Dermis microvascular lymphatic vessel endothelial cell (primary cell): ENCODE measurements around the gene ARSJ. TPM values are rescaled to one million over a fixed set of nuclear protein-coding genes. Genes with fewer than 3 reads are reported as not detected.
"Not testable (repeated sequence)": the region's sequence is repeated elsewhere in the genome, so short reads cannot be mapped to it uniquely, and the experiment has no call there.

ENCODE experiments used
- DNase-seq, 2 donors: peaks; one replicate each; pipeline versions ENCODE4 v3.0.0 to v3.0.0-alpha.2; 2010; ENCODE audit warnings: low read depth in 2 of 2
- total RNA-seq: library from RNA; depleted of rRNA; stranded (reverse); fragments of >200 nt; gene quantifications from 2 replicates; pipeline ENCODE4 v1.2.1, GENCODE V29; 2014

The ARSJ gene
- total RNA-seq, 1 donor from 2014 or later, result 15.3 TPM

GRCh38 chr4:113958766-113959538, 20.5 kb downstream of the ARSJ start:
- DNase-seq, result peak; percentile 78 to 94

DNA sequence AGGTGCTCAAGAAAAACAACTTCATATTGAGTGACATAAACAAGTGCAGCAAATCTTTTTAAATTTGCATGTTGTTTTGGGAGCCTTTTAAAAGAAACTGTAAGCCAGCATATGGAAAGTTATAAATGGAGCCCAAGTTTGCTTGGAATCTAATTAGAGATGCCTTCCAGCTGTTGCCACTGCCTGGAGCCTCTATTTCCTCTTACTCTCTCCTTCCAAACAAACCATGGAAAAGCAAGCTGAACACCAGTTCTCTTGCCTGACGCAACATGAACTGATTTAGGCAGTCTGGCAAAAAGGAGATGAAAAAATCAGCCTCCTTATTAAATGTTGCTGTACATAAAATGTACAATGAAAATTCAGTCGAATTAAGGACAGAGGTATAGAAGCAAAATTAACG, 21.5 kb downstream of the ARSJ start:
- no peak for DNase-seq

- DNase-seq, result no peak
Measured at GRCh38 chr4:113955948-113956347, 23.5 kb downstream of the ARSJ start.

DNA sequence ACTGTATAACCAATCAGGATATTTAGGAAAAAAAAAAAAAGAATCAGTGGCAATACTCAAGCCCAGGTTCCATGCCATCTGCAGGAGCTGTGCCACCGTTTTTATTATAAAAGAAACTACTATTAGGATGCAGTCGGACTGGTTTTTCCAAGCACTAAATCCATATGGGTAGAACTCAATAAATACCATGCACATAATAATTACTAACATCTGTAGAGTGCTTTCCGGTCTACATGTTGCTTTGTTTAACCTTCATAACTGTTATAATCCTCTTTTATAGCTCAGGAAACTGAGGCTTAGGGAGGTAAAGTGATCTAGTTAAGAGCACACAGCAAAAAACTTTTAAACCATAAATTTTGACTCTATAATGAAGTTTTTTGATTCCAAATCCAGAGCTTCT, 24.0 kb downstream of the ARSJ start:
- DNase-seq, result no peak

- no peak for DNase-seq
Measured at GRCh38 chr4:113953888-113954287, 25.6 kb downstream of the ARSJ start.

- DNase-seq, result peak; percentile 66 to 80
Measured at GRCh38 chr4:113952452-113953029, 26.9 kb downstream of the ARSJ start.

GRCh38 chr4:113951263-113951662, 28.2 kb downstream of the ARSJ start:
- DNase-seq, result no peak

DNA sequence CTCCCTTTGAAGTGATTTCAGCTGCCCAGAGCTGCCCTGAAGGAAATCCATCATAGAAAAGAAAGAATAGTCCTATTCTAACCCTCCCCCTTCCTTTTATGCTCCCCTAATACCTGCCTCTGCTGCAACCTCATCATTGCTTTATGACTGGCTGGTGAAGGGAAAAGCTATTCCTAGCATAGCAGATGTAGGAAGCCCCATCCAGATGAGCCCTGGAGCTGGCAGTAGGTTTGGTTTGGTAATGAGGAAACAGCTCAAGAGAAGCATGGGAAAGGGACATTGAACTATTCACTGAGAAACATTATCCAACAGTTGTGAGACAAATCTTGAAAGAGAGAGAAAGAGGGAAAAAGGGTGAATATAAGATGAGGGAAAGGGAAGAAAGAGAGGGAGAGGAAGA, 29.2 kb downstream of the ARSJ start:
- no peak for DNase-seq

DNA sequence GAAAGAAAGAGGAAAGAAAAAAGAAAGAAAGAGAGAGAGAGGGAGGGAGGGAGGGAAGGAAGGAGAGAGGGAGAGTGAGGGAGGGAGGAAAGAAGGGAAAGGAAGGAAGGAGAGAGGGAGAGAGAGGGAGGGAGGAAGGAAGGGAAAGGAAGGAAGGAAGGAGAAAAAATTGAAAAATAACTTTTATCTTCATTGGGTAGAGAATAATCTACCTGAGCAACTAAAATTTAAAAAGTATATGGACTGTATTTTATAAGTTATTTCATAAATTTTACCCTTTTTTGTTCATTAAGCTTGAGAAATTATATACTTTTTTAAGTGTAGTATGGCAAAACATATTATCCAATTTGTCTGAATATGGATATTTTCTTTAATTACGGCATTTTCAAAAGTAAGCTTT, 32.0 kb downstream of the ARSJ start:
- no peak for DNase-seq

GRCh38 chr4:113945906-113946305, 33.5 kb downstream of the ARSJ start:
- DNase-seq, result no peak

DNA sequence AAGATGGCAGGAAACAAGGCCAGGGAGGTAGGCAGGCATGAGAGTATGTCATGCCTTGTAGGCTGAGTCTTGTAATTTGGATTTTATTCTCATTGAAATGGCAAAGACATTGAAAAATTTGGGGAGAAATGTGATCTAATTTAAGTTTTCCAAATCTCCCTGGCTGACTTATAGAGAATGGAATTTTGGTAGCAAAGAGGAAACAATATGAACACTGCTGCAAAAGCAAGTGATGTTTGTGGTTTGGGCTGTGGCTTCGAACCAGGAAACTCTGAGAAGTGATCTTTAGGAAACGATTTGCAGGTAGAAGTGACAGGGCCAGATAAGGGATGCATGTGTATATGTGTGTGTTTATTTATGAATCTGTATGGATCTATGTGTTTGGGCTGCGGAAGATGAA, 35.6 kb downstream of the ARSJ start:
- peak in 1 of 2 donors; percentile 14 for DNase-seq

DNA sequence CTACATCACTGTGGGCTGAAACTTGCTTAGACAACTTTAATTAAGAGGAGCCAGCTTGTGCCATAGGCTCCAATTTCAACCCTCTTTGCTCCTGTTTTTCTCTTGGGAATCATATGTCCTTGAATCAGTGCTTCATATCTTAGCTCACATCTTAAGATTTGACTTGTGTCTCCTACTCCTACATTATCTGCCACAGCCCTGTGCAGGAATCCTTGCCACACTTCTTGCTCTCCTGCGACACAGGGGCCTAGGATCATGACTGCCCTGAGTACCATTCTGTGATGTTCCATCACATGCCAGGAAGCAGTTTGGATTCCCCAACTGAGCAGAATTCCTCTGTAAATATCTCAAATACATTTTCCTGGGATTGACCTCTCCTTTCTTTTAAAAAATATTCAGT, 36.4 kb downstream of the ARSJ start:
- no peak for DNase-seq

DNA sequence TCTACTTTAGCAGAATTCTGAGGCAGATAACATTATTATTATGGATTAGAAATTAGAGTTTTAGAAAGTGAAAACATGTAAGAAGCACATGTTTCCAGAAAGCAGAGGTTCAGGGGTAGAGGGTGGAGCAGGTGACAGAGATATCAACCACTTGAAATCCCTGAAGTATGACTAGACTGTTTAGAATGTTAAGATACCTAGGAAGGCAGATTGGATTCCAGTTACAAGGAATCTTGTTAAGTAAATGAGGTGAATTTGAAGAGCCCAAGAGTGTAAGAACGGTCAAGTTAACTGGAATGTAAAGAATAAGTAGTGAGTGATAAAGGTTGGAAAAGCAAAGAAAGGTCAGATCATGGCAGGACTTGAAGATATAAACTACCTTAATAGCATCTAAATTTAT, 37.6 kb downstream of the ARSJ start:
- DNase-seq, result no peak

GRCh38 chr4:113940103-113940502, 39.3 kb downstream of the ARSJ start:
- not testable (repeated sequence) for DNase-seq

- DNase-seq, result no peak
Measured at GRCh38 chr4:113935190-113935589, 44.3 kb downstream of the ARSJ start.

DNA sequence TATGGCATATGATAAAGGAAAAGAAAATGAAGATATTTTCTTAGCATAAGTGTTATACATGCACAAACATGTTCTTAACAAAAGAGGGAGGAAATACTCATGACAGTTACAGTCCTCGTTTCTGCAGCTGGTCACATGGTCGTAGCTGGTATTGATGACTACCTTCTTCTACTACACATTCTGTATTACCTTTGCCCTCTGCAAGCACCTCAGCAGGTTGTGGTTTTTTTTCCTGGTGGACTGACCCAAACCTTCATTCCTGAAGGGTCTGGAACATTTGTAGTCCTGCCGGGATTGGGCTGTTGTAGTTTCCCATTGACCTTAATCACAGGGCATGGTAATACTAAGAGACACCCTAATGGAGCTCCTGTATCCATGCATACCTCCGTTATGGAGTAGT, 54.7 kb downstream of the ARSJ start:
- DNase-seq, result not testable (repeated sequence)

DNA sequence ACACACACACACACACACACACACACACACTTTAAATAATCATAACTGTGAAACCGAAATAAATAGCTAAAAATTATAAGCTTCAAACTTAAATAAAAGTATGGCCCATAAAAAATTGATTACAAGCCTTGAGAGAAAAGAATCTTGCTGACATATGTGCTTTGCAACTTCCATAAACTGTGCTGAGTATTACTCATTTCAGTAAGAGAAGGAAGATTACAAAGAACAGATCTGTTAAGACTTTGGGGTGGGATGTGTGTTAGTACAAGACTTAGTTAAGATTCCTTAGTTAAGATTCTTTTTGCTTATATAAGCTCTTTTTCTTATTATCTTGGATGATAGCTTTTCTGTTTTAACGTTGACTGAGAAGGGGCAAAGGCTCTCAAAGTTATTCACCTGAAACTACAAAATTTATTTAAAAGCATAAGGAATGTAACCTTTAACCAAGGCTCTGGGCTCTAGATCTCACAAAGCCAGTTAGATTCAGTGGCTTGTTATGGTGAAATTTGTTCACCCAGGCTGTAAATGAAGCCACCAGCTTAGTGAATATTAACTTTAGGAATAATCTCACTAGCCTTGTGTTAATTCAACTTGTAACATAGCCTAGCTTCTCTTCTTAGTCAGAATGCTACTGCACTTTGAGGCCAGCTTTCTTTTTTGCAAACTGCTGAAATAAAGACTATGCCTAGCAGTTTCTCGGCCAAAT, 58.2 kb downstream of the ARSJ start:
- no peak for DNase-seq

- DNase-seq, result no peak
Measured at GRCh38 chr4:113919611-113920010, 59.8 kb downstream of the ARSJ start.

DNA sequence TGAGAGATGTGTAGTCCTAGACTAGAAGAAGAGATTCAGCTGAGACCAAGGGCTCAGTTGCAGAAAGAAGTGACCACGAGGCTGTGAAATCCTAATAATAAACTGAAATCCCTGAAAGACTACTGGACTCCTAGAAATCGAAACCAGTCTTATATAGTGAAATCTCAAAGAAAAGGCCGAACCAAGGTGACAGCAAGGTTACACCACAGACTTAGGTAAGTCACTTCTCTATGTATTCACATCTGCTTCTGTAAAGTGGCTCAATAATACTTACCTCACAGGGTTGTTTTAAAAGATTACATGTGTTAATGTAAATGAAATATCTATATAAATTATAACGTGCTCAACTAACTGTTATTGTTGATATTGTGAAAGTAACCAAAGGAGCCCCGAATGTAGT, 60.3 kb downstream of the ARSJ start:
- no peak for DNase-seq

DNA sequence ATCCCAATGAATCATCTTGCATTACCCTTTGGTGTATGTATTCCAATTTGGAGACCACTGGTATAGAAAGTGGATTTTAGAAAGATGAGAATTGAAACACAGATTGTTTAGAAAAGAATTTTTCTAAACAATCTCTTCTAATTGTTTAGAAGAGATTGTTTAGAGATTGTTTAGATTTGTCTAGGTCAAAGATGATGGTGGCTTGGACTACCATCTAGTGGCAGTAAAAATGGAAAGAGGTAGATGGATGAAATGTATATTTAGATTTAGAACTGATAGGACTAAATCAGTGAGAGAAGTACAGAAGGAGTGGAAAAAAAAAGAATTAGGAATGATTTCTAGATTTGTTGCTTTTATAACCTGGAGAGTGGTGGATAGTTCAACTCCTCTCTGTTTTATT, 70.6 kb downstream of the ARSJ start:
- no peak for DNase-seq

GRCh38 chr4:113907559-113907958, 71.9 kb downstream of the ARSJ start:
- DNase-seq, result no peak

DNA sequence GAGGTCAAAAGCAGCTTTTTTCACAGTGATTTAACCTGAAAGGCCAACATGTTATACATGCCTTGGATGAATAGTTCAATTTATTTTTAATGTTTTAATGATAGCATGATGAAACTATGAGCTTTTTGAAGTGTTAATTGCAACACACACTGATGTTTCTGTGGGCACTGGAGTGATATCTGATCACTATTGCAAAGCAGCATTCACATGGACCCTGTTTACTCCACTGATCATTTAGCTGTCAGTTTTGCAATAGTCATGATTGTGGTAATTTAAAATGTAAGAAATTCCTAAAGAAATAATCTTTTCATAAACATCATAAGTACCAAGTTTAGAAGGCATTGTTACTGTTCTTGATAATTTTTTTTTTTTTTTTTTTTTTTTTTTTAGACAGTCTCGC, 74.1 kb downstream of the ARSJ start:
- DNase-seq, result no peak

DNA sequence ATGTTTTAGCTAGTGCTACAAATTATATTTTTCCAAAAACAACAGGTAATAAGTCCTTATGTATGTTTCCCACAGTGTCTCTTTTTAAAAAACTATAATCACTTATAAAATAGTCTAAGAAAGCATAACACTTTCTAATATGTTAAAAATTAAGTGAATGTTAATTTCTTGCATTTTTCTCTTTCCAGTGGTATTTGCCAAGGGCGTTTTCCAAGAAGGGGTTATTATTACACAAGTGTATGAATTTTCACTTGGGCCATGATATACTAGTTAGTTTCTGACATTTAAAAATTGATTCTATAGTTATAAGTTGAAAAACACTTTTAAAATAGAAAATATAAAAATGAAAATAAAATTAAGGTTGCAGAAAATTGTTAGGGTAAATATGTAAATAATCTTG, 74.6 kb downstream of the ARSJ start:
- DNase-seq, result no peak
